ENCODE results near the gene ELK1. TPM values are rescaled to one million over a fixed set of nuclear protein-coding genes. Genes with fewer than 3 reads are reported as not detected.

Gene ELK1
- total RNA-seq, 2 donors from 2014 or later = 30.8 to 37.0 TPM

DNA sequence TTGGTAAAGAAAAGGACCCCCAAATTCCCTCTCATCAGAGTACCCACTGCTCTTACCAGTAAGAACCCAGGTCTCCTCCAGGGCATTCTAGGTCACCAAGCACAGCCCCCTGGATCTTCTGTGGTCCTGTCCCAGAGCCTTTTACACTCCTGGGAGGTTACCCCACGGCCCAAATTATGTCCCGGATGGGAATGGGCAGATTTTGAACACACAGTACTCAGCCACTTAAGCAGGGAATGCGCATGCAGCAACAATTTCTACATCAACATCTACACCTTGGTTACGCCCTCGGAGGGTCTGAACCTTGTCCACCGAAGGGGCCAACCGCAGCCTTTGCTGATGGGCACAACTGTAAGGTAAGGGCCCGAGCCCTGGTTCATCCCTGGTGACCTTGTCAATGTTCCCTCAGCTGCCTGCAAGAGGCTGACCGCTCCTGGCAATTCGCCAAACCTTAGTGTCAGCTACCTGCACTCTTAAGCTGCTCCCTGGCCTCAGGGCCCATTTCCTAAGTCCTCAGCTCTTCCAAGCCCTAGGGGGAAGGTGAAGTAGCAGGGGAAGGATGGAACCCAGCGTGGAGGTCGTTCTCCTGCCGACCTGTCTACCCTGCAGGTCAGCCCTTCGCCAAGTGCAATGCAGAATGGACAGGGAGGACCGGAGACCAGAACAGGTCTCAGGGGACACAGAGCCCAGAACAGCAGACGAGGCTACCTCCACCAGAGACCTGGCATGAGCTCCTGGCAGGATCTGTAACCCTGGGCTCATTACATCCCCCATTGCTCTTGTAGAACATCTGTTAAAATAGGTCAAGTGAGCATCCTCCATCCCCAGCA lies 62.2 kb downstream of the ELK1 start:
- Mint-ChIP-seq H3K4me3 (no peak overlapping the region), H3K27me3 (ENCODE audit: insufficient read depth) (no peaks in the 10 kb centered on the region), H3K36me3 (ENCODE audit: low read depth) (no peaks in the 10 kb centered on the region), H3K27ac (no peak overlapping the region), H3K4me1 (peaks cover 6% of the 10 kb centered on the region), H3K9me3 (peaks cover 57% of the 10 kb centered on the region)
- Histone ChIP-seq H3K27me3 (ENCODE audit: control insufficient read depth, insufficient read depth, low read length, poor library complexity, severe bottlenecking) (no peaks in the 10 kb centered on the region), H3K27ac (ENCODE audit: low read depth, low read length) (no peak overlapping the region), H3K4me1 (ENCODE audit: control insufficient read depth, insufficient read depth, low read length) (no peaks in the 10 kb centered on the region), H3K4me3 (ENCODE audit: low read length) (no peak overlapping the region), H3K9me3 (ENCODE audit: control insufficient read depth, low read length) (no peaks in the 10 kb centered on the region), H3K9ac (ENCODE audit: extremely low read depth, low read length, poor library complexity, severe bottlenecking) (no peak overlapping the region), H3K36me3 (ENCODE audit: control insufficient read depth, insufficient read depth, low read length) (no peaks in the 10 kb centered on the region)
- TF ChIP-seq, protein P1, sequence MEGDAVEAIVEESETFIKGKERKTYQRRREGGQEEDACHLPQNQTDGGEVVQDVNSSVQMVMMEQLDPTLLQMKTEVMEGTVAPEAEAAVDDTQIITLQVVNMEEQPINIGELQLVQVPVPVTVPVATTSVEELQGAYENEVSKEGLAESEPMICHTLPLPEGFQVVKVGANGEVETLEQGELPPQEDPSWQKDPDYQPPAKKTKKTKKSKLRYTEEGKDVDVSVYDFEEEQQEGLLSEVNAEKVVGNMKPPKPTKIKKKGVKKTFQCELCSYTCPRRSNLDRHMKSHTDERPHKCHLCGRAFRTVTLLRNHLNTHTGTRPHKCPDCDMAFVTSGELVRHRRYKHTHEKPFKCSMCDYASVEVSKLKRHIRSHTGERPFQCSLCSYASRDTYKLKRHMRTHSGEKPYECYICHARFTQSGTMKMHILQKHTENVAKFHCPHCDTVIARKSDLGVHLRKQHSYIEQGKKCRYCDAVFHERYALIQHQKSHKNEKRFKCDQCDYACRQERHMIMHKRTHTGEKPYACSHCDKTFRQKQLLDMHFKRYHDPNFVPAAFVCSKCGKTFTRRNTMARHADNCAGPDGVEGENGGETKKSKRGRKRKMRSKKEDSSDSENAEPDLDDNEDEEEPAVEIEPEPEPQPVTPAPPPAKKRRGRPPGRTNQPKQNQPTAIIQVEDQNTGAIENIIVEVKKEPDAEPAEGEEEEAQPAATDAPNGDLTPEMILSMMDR (conservative IDR thresholded peaks at IDR 0.05) = no peak
- DNase-seq = no peak
- WGBS, 2 experiments (ENCODE audit: insufficient coverage in 1 of 2, insufficient read length in 1 of 2) = 93% methylated on average over 16 of the region's 16 CpGs; no CpG with 5 or more reads in 1 of the 2 experiments

DNA sequence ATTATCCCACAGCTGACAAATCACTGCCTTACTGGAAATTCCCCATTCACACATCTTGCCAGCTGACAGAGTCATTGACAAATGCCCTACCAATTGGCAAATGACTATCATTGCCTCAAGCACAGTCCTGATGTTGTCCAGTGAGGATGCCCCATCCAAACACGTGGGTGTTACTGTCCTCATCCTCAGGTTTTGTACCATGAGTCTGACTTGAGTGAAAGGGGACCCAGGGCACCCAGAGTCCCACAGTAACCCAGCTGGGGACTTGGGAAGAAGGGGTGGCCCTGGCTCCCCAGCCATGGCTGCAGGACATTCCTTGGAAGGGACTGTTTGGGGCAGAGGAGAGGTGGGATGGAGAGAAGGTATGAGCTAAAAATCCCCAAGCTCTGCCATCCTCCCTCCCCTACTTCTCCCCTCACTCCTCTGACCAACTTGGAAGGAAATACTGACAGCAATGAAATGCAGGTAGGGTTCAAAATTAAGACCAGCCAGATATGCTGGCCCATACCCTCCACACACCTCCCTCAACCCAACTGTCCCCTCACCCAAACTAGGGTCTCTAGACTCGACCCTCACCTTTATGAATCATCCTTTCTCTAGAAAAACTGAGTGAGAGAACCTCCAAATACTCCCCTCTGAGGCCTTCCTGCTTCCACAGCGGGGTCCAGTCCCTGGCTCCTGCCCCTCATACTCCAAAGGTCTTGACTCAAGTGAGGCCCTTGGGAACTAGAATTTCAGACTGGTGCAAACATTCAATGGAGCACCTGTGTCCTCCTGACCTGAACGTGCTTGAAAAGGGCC lies 63.1 kb downstream of the ELK1 start:
- H3K36me3 Mint-ChIP-seq (ENCODE audit: low read depth) = no peaks in the 10 kb centered on the region
- Histone ChIP-seq H3K27ac (ENCODE audit: low read depth, low read length) (no peak overlapping the region), H3K4me1 (ENCODE audit: control insufficient read depth, insufficient read depth, low read length) (no peaks in the 10 kb centered on the region), H3K27me3 (ENCODE audit: control insufficient read depth, insufficient read depth, low read length, poor library complexity, severe bottlenecking) (no peaks in the 10 kb centered on the region), H3K9me3 (ENCODE audit: control insufficient read depth, low read length) (no peaks in the 10 kb centered on the region), H3K36me3 (ENCODE audit: control insufficient read depth, insufficient read depth, low read length) (no peaks in the 10 kb centered on the region), H3K4me3 (ENCODE audit: low read length) (no peak overlapping the region), H3K9ac (ENCODE audit: extremely low read depth, low read length, poor library complexity, severe bottlenecking) (no peak overlapping the region)
- 86% methylated on average over 4 of the region's 4 CpGs; no CpG with 5 or more reads in 1 of the 2 experiments for WGBS, 2 experiments (ENCODE audit: insufficient coverage in 1 of 2, insufficient read length in 1 of 2)
- H3K4me3 Mint-ChIP-seq = no peak overlapping the region
- H3K9me3 Mint-ChIP-seq = peaks cover 57% of the 10 kb centered on the region
- TF ChIP-seq, protein P1 (conservative IDR thresholded peaks at IDR 0.05) = no peak
- H3K27ac Mint-ChIP-seq = no peak overlapping the region
- no peak for DNase-seq
- H3K4me1 Mint-ChIP-seq = peaks cover 6% of the 10 kb centered on the region
- H3K27me3 Mint-ChIP-seq (ENCODE audit: insufficient read depth) = no peaks in the 10 kb centered on the region

DNA sequence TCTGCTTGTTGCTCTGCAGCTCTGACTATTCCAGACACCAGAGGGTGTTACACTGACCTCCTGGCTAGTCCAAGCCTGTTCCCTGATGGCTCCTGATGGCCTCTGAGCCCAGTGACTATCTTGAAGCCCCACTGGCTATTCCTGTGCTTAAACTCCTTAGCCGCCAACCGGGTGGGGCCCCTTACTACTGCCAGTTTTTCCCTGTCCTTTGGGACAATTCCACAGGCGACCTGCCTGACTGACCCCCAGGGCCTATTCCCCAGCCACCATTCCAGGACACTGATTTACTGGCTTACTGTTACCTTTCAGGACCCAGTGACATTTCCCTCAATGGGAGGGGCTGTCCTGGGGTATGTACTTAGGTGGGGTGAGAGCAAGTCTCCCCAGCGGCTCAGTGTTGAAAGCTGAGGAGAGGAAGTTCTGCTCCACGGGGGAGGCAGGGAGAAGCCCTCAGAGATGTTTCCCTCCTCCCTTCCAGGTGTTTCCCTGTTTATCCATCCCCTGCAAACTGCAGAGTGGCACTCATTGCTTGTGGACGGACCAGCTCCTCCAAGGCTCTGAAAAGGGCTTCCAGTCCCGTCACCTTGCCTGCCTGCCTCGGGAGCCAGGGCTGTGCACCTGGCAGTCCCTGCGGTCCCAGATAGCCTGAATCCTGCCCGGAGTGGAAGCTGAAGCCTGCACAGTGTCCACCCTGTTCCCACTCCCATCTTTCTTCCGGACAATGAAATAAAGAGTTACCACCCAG lies 64.1 kb downstream of the ELK1 start:
- Histone ChIP-seq H3K9ac (ENCODE audit: extremely low read depth, low read length, poor library complexity, severe bottlenecking) (no peak overlapping the region), H3K27ac (ENCODE audit: low read depth, low read length) (no peak overlapping the region), H3K4me3 (ENCODE audit: low read length) (no peak overlapping the region), H3K36me3 (ENCODE audit: control insufficient read depth, insufficient read depth, low read length) (no peaks in the 10 kb centered on the region), H3K9me3 (ENCODE audit: control insufficient read depth, low read length) (no peaks in the 10 kb centered on the region), H3K27me3 (ENCODE audit: control insufficient read depth, insufficient read depth, low read length, poor library complexity, severe bottlenecking) (no peaks in the 10 kb centered on the region), H3K4me1 (ENCODE audit: control insufficient read depth, insufficient read depth, low read length) (no peaks in the 10 kb centered on the region)
- Mint-ChIP-seq H3K4me1 (peaks cover 9% of the 10 kb centered on the region), H3K27ac (peak overlapping the region; percentile 8), H3K4me3 (no peak overlapping the region), H3K36me3 (ENCODE audit: low read depth) (no peaks in the 10 kb centered on the region), H3K27me3 (ENCODE audit: insufficient read depth) (no peaks in the 10 kb centered on the region), H3K9me3 (peaks cover 62% of the 10 kb centered on the region)
- TF ChIP-seq, protein P1 (conservative IDR thresholded peaks at IDR 0.05) = no peak
- DNase-seq = no peak
- WGBS, 2 experiments (ENCODE audit: insufficient coverage in 1 of 2, insufficient read length in 1 of 2) = 94 to 96% methylated on average over 4 to 11 of the region's 11 CpGs

Measured in endodermal cell (in vitro differentiated cells).